AG08395 (cell line): ENCODE measurements around the gene CASP1.
A peak's percentile ranks its signal among the peaks of the same experiment; 100 is the strongest.
"Not testable (repeated sequence)": the region's sequence is repeated elsewhere in the genome, so short reads cannot be mapped to it uniquely, and the experiment has no call there.

Experiments used
- DNase-seq: peaks from one replicate; pipeline ENCODE4 v3.0.0; 2012; ENCODE audit warnings: mixed read lengths, low spot score

Gene CASP1

GRCh38 chr11:105034813-105035620 is at the start of gene CASP1:
Gene CASP1 (minus strand): TSS chr11:105035144. CDS start chr11:105035113, 31 bp downstream.
- DNase-seq = peak; percentile 71

- DNase-seq = no peak
These were observed 46.6 kb upstream of the CASP1 start for GRCh38 chr11:105081412-105082150.

GRCh38 chr11:105080171-105080906 is 45.4 kb upstream of the CASP1 start:
- not testable (repeated sequence) for DNase-seq

- DNase-seq = no peak
These were observed 43.3 kb upstream of the CASP1 start for GRCh38 chr11:105078283-105078682.

GRCh38 chr11:105077141-105077790 is 42.3 kb upstream of the CASP1 start:
- not testable (repeated sequence) for DNase-seq

GRCh38 chr11:105074166-105074530 is 39.2 kb upstream of the CASP1 start:
- DNase-seq = no peak

- no peak for DNase-seq
These were observed 38.7 kb upstream of the CASP1 start for GRCh38 chr11:105073456-105074165.

GRCh38 chr11:105072080-105072479 is 37.1 kb upstream of the CASP1 start:
- not testable (repeated sequence) for DNase-seq

GRCh38 chr11:105071089-105071732 is 36.3 kb upstream of the CASP1 start:
- no peak for DNase-seq

GRCh38 chr11:105070306-105070705 is 35.4 kb upstream of the CASP1 start:
- no peak for DNase-seq

- DNase-seq = not testable (repeated sequence)
These were observed 34.8 kb upstream of the CASP1 start for GRCh38 chr11:105069749-105070148.

GRCh38 chr11:105063245-105063941 is 28.4 kb upstream of the CASP1 start:
- DNase-seq = not testable (repeated sequence)

- no peak for DNase-seq
These were observed 22.5 kb upstream of the CASP1 start for GRCh38 chr11:105057432-105057831.

GRCh38 chr11:105056446-105056845 is 21.5 kb upstream of the CASP1 start:
- DNase-seq = no peak

- no peak for DNase-seq
These were observed 20.0 kb upstream of the CASP1 start for GRCh38 chr11:105054723-105055493.

GRCh38 chr11:105052487-105052886 is 17.5 kb upstream of the CASP1 start:
- DNase-seq = no peak

- DNase-seq = no peak
These were observed 16.6 kb upstream of the CASP1 start for GRCh38 chr11:105051559-105051958.

GRCh38 chr11:105049481-105049880 is 14.5 kb upstream of the CASP1 start:
- no peak for DNase-seq

- peak; percentile 96 for DNase-seq
These were observed 12.1 kb upstream of the CASP1 start for GRCh38 chr11:105046898-105047579.
